Stimulated activated naive B cell treated with anti-CD40 and anti-IgM and Interleukin-4, amounts not matched to agents 10 μg/mL and 1 μg/mL and 100 μg/mL, for 72 hours (primary cell): ENCODE results near the gene GYS2.
"Not testable (repeated sequence)": the region's sequence is repeated elsewhere in the genome, so short reads cannot be mapped to it uniquely, and the experiment has no call there.

Experiments used
- ATAC-seq, 2 donors: fragments of 150-1000 bp; cut with Tn5 transposase; replicated peaks; 2 replicates each; pipeline ENCODE4 v1.10.0; 2021; ENCODE audit warnings: moderate library complexity in 1 of 2
- DNase-seq: peaks from one replicate; pipeline ENCODE4 v3.0.0; 2021
- H3K27ac Mint-ChIP-seq: one replicate; pipeline ENCODE4 v1.8.0; 2022; ENCODE audit warnings: mild to moderate bottlenecking, mixed read lengths
- H3K27me3 Mint-ChIP-seq, 2 donors: one replicate each; pipeline ENCODE4 v1.8.0; 2022; ENCODE audit warnings: mixed read lengths in 2 of 2
- H3K36me3 Mint-ChIP-seq, 2 donors: one replicate each; pipeline ENCODE4 v1.8.0; 2022; ENCODE audit warnings: mixed read lengths in 2 of 2, mild to moderate bottlenecking in 1 of 2
- H3K4me1 Mint-ChIP-seq, 2 donors: one replicate each; pipeline ENCODE4 v1.8.0; 2022; ENCODE audit warnings: mixed read lengths in 2 of 2, mild to moderate bottlenecking in 1 of 2
- H3K4me3 Mint-ChIP-seq, 2 donors: one replicate each; pipeline ENCODE4 v1.8.0; 2022; ENCODE audit warnings: mild to moderate bottlenecking in 2 of 2, mixed read lengths in 2 of 2, moderate library complexity in 1 of 2
- H3K9me3 Mint-ChIP-seq, 2 donors: one replicate each; pipeline ENCODE4 v1.8.0; 2022; ENCODE audit warnings: mixed read lengths in 2 of 2, mild to moderate bottlenecking in 1 of 2

GYS2 gene

DNA sequence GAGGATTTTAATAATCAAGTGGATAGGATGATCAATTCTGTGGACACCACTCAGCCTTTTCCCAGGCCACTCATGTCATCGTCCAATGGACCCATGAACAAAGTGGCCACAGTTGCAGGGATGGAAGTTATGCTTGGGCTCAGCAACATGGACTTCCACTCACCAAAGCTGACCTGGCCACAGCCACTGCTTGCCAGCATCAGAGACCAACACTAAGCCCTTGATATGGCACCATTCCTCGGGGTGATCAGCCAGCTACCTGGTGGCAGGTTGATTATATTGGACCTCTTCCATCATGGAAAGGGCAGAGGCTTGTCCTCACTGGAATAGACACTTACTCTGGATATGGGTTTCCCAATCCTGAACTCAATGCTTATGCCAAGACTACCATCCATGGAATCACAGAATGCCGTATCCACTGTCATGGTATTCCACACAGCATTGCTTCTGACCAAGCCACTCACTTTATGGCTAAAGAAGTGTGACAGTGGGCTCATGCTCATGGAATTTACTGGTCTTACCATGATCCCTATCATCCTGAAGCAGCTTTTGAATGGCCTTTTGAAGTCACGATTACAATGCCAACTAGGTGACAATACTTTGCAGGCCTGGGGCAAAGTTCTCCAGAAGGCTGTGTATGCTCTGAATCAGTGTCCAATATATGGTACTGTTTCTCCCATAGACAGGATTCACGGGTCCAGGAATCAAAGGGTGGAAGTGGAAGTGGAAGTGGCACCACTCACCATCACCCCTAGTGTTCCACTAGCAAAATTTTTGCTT, 20.1 kb downstream of the GYS2 start:
- DNase-seq, H3K36me3 Mint-ChIP-seq, H3K4me1 Mint-ChIP-seq, ATAC-seq, H3K4me3 Mint-ChIP-seq, H3K9me3 Mint-ChIP-seq, H3K27ac Mint-ChIP-seq: not testable (repeated sequence)
- peaks cover 33 to 41% of the 10 kb centered on the region in 2 donors for H3K27me3 Mint-ChIP-seq

DNA sequence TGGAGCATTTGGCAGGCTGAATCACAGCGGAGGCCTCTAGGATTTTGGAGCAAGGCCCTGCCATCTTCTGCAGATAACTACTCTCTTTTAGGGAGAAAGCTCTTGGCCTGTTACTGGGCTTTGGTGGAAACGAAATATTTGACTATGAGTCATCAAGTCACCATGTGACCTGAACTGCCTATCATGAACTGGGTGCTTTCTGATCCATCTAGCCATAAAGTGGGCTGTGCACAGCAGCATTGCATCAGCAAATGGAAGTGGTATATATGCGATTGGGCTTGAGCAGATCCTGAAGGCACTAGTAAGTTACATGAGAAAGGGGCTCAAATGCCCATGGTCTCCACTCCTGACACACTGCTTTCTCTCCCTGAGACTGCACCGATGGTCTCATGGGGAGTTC, 21.1 kb downstream of the GYS2 start:
- DNase-seq (no peak), ATAC-seq (no peak)
- H3K4me3 Mint-ChIP-seq, result no peak overlapping the region

DNA sequence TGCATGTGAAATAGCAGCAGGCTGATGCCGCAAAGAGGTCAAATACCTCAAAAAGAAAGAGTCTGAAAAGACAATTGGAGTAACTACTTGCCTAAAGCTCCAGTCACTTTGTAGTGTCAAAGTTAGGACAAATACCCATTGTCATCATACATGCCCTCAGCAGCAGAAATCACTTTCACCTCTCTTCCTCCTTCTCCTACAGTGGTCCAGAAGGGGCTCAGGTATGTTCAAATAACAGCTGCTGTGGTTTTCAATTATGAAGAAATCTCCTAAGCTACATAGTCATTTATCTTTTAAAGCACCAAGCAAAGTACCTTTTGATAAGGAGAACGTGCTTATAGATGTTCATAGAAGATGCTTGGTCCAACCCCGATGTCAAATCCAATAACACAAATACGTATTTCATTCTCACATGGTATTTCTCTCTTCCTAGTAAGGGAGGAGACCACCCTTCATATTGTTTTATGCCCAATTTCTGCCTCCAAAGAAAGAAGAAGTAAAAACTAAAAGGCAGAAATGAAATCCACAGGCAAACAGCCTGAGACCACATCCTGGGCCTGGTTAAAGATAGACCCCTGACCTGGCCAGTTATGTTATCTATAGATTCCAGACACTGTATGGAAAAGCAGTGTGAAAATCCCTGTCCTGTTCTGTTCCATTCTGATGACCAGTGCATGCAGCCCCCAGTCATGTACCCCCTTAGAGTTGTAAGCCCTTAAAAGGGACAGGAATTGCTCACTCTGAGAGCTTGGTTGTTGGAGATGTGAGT, 23.7 kb downstream of the GYS2 start:
- no peaks in the 10 kb centered on the region for H3K36me3 Mint-ChIP-seq
- H3K4me1 Mint-ChIP-seq, result no peaks in the 10 kb centered on the region
- H3K9me3 Mint-ChIP-seq, result peaks cover 0 to 2% of the 10 kb centered on the region in 2 donors
- H3K27ac Mint-ChIP-seq, result no peak overlapping the region
- no peak for DNase-seq
- H3K4me3 Mint-ChIP-seq, result no peak overlapping the region
- no peak for ATAC-seq
- peaks cover 31 to 40% of the 10 kb centered on the region in 2 donors for H3K27me3 Mint-ChIP-seq

More for the DNA sequence above, 21.1 kb downstream of the GYS2 start:
- H3K4me1 Mint-ChIP-seq, result no peaks in the 10 kb centered on the region
- H3K27ac Mint-ChIP-seq, result no peak overlapping the region
- peaks cover 0 to 7% of the 10 kb centered on the region in 2 donors for H3K9me3 Mint-ChIP-seq
- H3K36me3 Mint-ChIP-seq, result no peaks in the 10 kb centered on the region
- H3K27me3 Mint-ChIP-seq, result peaks cover 35 to 37% of the 10 kb centered on the region in 2 donors

DNA sequence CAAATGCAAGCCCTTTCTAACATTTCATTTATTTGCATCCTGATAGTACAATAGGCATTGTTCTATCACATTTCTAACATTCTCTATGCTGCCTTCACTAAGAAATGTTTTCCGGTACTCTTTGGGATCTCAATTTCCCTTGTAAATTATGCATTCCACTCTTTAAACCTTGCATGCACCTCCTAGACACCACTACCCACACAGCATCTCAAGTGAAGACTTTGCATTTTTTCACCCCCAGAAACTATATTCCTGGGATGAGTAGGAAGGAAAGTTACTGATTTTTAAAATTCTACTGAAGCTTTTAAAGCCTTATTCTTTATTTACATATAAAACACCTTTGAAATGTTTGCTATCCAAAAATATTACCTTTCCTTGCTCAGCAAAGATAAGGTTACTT, 27.1 kb downstream of the GYS2 start:
- Mint-ChIP-seq H3K4me3 (no peak overlapping the region), H3K27ac (no peak overlapping the region), H3K4me1 (no peaks in the 10 kb centered on the region), H3K36me3 (no peaks in the 10 kb centered on the region), H3K27me3 (peaks cover 23 to 26% of the 10 kb centered on the region in 2 donors), H3K9me3 (no peaks in the 10 kb centered on the region)
- ATAC-seq (no peak), DNase-seq (no peak)

DNA sequence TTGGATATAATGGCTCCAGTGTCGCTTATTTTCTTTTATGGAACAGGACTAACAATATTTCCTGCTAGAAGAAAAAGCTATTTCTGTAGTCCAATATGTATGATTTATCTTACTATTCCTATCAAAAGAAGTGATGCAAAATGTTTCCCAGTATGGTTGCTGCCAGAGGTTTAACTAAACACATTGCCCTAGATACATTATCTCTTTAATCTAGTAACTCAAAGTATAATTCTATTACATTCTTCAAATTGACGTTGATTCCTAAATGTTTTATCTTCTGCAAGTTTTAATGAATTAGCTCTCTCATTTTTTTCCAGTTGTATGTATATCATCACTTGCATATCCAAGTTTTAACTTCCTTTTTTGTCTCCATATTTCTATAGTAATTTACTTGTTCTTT, 28.2 kb downstream of the GYS2 start:
- Mint-ChIP-seq H3K27me3 (peaks cover 16 to 19% of the 10 kb centered on the region in 2 donors), H3K4me3 (no peak overlapping the region)

DNA sequence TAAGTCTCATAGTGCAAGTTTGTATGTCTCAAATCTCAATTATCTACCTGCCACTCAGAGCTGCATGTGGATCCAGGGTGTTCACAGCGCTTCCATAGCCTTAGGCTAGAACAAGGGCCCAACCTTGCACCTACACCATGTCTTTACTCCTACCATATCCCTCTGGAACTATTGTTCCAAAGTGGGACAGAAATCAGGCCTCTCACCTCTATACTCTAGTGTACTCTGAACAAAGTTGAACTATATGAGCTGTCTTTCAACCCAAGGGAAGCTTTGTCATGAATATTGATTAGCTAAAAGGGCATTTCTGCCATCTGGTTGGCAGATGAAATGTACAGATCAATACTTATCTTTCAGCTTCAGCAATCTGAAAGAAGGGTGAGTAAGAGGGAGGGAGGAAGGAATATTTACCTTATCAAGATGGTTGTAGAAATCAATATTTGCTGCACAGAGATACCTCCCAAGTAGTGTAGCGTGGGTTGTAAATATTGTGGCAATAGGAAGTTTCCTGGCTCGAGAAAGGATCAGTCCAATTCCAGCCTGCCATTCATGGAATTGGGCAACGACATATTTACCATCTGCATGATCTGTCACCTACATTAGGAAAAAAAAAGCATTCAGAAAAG, 30.8 kb downstream of the GYS2 start:
- H3K4me1 Mint-ChIP-seq, result no peaks in the 10 kb centered on the region
- H3K9me3 Mint-ChIP-seq, result no peaks in the 10 kb centered on the region
- H3K27me3 Mint-ChIP-seq, result peaks cover 6 to 7% of the 10 kb centered on the region in 2 donors
- no peaks in the 10 kb centered on the region for H3K36me3 Mint-ChIP-seq
- no peak for ATAC-seq
- no peak for DNase-seq
- no peak overlapping the region for H3K4me3 Mint-ChIP-seq
- H3K27ac Mint-ChIP-seq, result no peak overlapping the region

More for the DNA sequence above, 28.2 kb downstream of the GYS2 start:
- no peaks in the 10 kb centered on the region for H3K36me3 Mint-ChIP-seq
- no peak for DNase-seq
- no peak overlapping the region for H3K27ac Mint-ChIP-seq
- no peaks in the 10 kb centered on the region for H3K9me3 Mint-ChIP-seq
- no peak for ATAC-seq
- no peaks in the 10 kb centered on the region for H3K4me1 Mint-ChIP-seq

DNA sequence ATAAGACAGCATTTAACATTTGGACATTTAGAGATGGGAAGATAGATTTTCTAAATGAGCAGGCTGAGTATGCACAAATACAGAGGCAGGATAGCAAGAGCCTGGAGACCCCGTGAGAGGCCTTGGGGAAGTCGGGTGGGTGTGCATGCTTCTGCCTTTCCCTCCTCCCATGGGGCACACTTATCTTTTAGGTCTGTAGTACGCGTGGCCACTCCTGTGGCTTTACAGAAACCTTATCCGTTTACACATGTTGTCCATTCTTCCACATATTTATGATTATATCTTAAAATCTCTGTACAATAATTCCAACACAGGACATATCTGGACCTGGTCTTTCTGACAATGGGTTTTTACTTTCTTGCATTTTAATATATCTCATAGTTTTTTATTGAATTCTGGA, 33.6 kb downstream of the GYS2 start:
- peaks cover 0 to 7% of the 10 kb centered on the region in 2 donors for H3K27me3 Mint-ChIP-seq
- no peak overlapping the region for H3K4me3 Mint-ChIP-seq
- H3K36me3 Mint-ChIP-seq, result no peaks in the 10 kb centered on the region
- DNase-seq (no peak), ATAC-seq (no peak)
- no peaks in the 10 kb centered on the region for H3K9me3 Mint-ChIP-seq
- H3K27ac Mint-ChIP-seq, result no peak overlapping the region
- H3K4me1 Mint-ChIP-seq, result no peaks in the 10 kb centered on the region

DNA sequence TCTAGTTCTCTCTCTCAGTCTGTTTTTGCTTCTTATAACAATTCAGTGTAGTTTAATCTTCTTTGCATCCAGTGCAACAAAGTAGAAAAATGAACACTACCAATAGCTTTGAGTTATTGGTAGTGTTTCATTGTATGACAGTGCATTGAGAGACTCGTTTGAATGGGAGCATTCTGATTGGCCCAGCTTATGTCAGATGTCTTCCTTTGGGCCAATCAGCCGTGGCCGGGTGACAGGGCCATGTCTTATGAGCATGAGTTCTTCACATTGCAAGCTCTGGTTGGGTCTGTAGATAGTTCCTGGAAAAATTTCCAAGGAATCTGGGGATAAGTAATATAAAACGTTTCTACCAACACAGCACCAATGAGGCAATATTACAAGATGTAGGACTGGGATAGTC, 36.5 kb downstream of the GYS2 start:
- no peak for DNase-seq
- H3K27ac Mint-ChIP-seq, result no peak overlapping the region
- H3K4me1 Mint-ChIP-seq, result no peaks in the 10 kb centered on the region
- no peaks in the 10 kb centered on the region for H3K36me3 Mint-ChIP-seq
- no peak overlapping the region for H3K4me3 Mint-ChIP-seq
- H3K27me3 Mint-ChIP-seq, result peaks cover 0 to 7% of the 10 kb centered on the region in 2 donors
- no peak for ATAC-seq
- H3K9me3 Mint-ChIP-seq, result no peaks in the 10 kb centered on the region

DNA sequence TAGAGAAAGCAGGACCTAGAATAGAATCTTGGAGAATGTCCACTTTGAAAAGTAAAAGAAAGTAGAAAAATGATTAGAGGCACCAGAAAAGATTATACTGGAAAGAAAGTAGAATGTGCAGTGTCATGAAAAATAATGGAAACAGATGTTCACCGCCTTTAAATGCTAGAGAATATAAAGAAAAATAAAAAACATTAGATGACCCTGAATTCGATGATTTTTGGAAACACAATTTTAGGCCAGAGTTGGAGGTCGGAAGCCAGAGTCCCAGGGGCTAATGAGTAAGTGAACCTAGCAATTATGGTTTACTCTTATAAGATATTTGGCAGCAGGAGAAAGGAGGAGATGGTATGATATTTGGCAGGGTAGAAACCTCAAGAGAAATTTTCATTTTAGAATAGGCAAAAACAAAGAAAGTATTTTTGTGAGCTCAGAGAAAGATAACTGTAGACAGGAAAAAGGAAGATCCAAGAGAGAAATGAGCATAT, 37.7 kb downstream of the GYS2 start:
- no peak for DNase-seq
- Mint-ChIP-seq H3K4me3 (no peak overlapping the region), H3K36me3 (no peaks in the 10 kb centered on the region), H3K27me3 (peaks cover 4 to 12% of the 10 kb centered on the region in 2 donors), H3K4me1 (no peaks in the 10 kb centered on the region), H3K27ac (no peak overlapping the region), H3K9me3 (no peaks in the 10 kb centered on the region)
- ATAC-seq, result no peak

DNA sequence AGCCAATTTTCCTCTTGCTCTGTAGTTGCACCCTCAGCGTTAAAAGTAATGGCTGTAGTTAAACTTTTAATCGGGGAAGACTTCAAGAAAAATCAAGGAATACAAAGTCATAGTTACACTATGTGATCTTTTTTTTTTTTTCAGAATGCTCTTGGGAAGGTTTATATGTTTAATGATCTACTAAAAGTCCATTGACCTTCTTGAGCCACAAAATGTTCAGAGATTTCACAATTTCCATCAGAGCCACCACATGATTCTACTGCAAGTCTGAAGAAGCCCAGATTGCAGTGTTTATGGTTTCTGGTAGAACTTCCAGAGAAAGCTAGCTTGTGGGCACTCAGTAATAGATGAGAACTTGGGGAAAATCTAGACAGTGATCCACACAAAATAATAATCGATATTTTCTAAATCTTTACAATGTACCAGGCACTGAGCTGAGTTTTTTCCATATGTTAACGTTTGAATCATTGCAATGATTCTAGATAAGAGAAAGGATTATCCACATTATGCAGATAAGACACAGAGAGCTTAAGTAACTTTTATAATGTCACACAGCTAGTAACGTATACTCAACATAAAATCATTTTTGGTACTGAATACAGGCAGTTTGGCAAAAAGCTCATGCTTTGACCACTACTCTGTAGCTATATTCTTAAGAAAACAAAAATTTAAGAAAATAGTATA, 38.3 kb downstream of the GYS2 start:
- DNase-seq, result no peak

DNA sequence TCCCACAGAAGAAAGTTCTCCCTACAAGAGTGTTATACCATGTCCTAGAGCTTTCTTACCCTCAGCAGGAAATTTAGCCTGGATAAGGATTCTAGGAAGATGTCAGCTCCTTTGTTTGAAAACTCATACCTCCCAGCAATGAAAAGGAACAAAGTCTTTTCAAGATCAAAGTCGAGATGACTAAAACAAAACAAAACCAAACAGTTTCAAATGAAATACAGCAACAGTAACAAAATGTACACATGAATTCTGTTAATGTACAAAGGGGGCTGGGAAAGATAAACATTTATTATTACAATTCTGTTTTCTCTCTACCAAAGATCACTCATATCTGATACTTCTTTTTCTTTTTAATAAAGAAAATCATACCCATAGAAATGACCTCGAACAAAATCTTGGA, 41.8 kb downstream of the GYS2 start:
- Mint-ChIP-seq H3K9me3 (no peaks in the 10 kb centered on the region), H3K36me3 (no peaks in the 10 kb centered on the region), H3K27ac (no peak overlapping the region), H3K4me3 (no peak overlapping the region), H3K4me1 (no peaks in the 10 kb centered on the region), H3K27me3 (peaks cover 4 to 18% of the 10 kb centered on the region in 2 donors)
- ATAC-seq, result no peak
- DNase-seq, result no peak

More for the DNA sequence above, 38.3 kb downstream of the GYS2 start:
- no peak overlapping the region for H3K27ac Mint-ChIP-seq
- no peak for ATAC-seq
- no peaks in the 10 kb centered on the region for H3K36me3 Mint-ChIP-seq
- no peaks in the 10 kb centered on the region for H3K9me3 Mint-ChIP-seq
- no peaks in the 10 kb centered on the region for H3K4me1 Mint-ChIP-seq
- H3K27me3 Mint-ChIP-seq, result peaks cover 4 to 12% of the 10 kb centered on the region in 2 donors
- no peak overlapping the region for H3K4me3 Mint-ChIP-seq

DNA sequence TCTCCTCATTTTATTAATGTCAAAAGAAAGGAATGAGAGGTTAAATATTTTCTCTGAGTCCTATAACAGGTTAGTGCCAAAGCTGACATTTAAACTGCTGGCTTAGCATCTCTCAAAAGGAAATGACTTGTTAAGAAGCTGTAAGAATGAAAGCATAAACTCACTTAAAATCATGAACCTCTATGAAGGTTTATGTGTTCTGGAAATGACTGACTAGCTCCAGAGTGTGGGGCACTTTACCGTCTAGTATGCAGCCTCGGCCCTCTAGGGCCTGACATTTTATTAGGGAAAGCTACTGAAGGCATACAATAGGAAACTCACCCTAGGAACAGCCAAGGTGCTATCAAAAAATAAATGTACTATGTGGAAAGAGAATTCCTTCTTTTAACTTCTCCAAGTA, 43.5 kb downstream of the GYS2 start:
- H3K4me3 Mint-ChIP-seq, result no peak overlapping the region
- H3K27ac Mint-ChIP-seq, result no peak overlapping the region
- DNase-seq (no peak), ATAC-seq (no peak)
- H3K4me1 Mint-ChIP-seq, result no peaks in the 10 kb centered on the region
- H3K9me3 Mint-ChIP-seq, result no peaks in the 10 kb centered on the region
- peaks cover 4 to 12% of the 10 kb centered on the region in 2 donors for H3K27me3 Mint-ChIP-seq
- H3K36me3 Mint-ChIP-seq, result no peaks in the 10 kb centered on the region

DNA sequence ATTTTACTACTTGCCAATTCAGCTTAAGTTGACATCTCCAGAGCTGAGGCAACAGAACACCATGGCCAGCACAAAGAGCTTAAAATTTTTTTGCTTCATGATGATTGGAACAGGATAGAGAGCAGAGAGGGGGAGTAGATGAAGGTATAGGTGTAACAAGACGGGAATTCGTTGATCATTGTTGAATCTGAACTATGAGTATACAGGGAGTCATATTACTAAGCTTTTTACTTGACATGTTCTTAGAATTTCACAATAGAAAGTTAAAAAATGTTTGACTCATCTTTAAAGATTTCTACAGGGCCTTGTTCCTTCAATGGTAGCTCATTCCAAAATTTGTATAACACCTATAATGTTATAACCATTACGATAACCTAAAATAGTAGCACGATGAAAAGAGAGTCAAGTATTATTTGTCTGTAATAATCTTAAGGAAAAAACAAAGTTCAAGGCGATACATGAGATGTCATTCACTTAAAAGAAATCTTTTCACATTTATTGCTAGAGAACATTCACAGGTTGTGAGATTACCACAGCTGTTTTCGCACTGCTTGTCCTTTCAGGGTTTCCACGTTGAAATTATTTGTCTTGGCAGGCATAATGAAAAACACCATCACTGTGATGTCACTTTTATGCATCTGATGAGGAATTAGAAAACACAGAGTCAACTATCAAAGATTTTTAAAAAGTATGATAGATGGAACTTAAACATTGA, 44.6 kb downstream of the GYS2 start:
- H3K27ac Mint-ChIP-seq, result no peak overlapping the region
- ATAC-seq, result no peak
- no peaks in the 10 kb centered on the region for H3K4me1 Mint-ChIP-seq

More for the DNA sequence above, 44.6 kb downstream of the GYS2 start:
- Mint-ChIP-seq H3K4me3 (no peak overlapping the region), H3K27me3 (peaks cover 4 to 12% of the 10 kb centered on the region in 2 donors), H3K9me3 (no peaks in the 10 kb centered on the region), H3K36me3 (no peaks in the 10 kb centered on the region)
- no peak for DNase-seq
